ENCODE measurements around the gene SSPN. TPM values are rescaled to one million over a fixed set of nuclear protein-coding genes. Genes with fewer than 3 reads are reported as not detected.

The SSPN gene
- total RNA-seq, 1 donor from 2014 or later = 44.7 TPM

DNA sequence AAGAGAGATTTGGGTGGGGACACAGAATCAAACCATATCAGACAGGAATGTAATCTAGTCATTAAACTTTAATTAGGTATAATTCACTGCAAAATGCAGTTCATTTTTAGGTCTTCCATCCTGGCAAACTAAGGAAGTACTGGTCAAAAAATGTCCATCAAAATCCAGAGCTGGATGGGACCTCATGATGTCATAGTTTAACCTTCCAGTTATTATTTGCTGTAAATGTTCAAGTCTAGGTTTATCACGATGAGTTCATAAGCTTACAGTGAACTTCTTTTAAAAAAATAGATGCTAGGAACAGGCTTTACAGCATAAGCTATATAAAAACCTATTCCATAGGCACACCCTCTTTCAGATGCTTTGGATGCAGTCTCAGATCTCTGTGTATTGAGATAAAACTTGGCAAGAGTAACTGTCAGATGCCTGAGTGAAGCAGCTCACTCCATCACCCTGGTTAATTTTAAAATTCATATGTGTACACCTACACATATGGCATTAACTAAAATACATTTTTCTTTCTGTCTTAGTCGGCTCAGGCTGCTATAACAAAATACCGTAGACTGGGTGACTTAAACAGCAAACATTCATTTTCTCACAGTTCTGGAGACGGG is 7.9 kb downstream of the SSPN start:
- H3K4me3 ChIP-seq = no peak overlapping the region
- intact Hi-C loops (cut with DNase I) = no loop called here
- no peaks in the 10 kb centered on the region for H3K9me3 ChIP-seq
- no peaks in the 10 kb centered on the region for H3K27me3 ChIP-seq
- DNase-seq (ENCODE audit: extremely low spot score in 2 of 2) = no peak
- peaks cover 27% of the 10 kb centered on the region for H3K4me1 ChIP-seq
- H3K36me3 ChIP-seq = no peaks in the 10 kb centered on the region
- TF ChIP-seq POLR2A (IDR thresholded peaks at IDR 0.05) (no peak), POLR2AphosphoS5 (IDR thresholded peaks at IDR 0.05; ENCODE audit: insufficient read depth in 1 of 2, low read depth in 1 of 2) (no peak), CTCF (IDR thresholded peaks at IDR 0.05) (no peak)
- H3K27ac ChIP-seq = no peak overlapping the region

- DNase-seq (ENCODE audit: extremely low spot score in 2 of 2) = no peak
- TF ChIP-seq POLR2AphosphoS5 (IDR thresholded peaks at IDR 0.05; ENCODE audit: insufficient read depth in 1 of 2, low read depth in 1 of 2) (no peak), CTCF (IDR thresholded peaks at IDR 0.05) (no peak), POLR2A (IDR thresholded peaks at IDR 0.05) (no peak)
- Histone ChIP-seq H3K27me3 (no peaks in the 10 kb centered on the region), H3K4me3 (peak overlapping the region in 1 of 2 donors; percentile 15), H3K27ac (no peak overlapping the region), H3K9me3 (no peaks in the 10 kb centered on the region), H3K36me3 (no peaks in the 10 kb centered on the region), H3K4me1 (peaks cover 16% of the 10 kb centered on the region)
- intact Hi-C loops (cut with DNase I) = no loop called here
Measured at GRCh38 chr12:26204612-26205289, 9.4 kb downstream of the SSPN start.

DNA sequence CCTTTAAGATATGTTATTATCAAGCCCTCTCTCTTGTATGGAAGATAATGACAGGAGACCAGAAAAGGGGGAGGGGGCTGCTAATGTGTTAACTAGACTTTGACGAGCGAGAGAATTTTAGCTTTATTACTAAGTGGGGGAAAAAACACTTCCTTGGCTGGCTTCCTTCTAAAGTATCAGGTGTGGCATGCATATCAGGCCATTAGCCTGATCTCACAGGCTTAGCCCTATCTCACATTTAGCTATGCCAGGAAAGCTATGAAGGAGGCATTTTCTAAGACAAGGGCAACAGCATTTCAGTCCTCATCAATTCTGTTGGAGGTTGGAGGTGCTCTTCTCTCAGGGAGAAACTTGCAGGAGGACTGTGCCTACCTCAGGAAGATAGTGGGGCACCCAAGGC is 9.9 kb downstream of the SSPN start:
- Histone ChIP-seq H3K9me3 (no peaks in the 10 kb centered on the region), H3K27me3 (no peaks in the 10 kb centered on the region), H3K4me1 (peaks cover 16% of the 10 kb centered on the region), H3K27ac (no peak overlapping the region), H3K4me3 (no peak overlapping the region), H3K36me3 (no peaks in the 10 kb centered on the region)
- DNase-seq (ENCODE audit: extremely low spot score in 2 of 2) = no peak
- TF ChIP-seq CTCF (IDR thresholded peaks at IDR 0.05) (no peak), POLR2A (IDR thresholded peaks at IDR 0.05) (no peak), POLR2AphosphoS5 (IDR thresholded peaks at IDR 0.05; ENCODE audit: insufficient read depth in 1 of 2, low read depth in 1 of 2) (no peak)
- intact Hi-C loops (cut with DNase I) = no loop called here

- no peak for DNase-seq (ENCODE audit: extremely low spot score in 2 of 2)
- TF ChIP-seq CTCF (IDR thresholded peaks at IDR 0.05) (no peak), POLR2AphosphoS5 (IDR thresholded peaks at IDR 0.05; ENCODE audit: insufficient read depth in 1 of 2, low read depth in 1 of 2) (no peak), POLR2A (IDR thresholded peaks at IDR 0.05) (no peak)
- no peaks in the 10 kb centered on the region for H3K9me3 ChIP-seq
- no peaks in the 10 kb centered on the region for H3K36me3 ChIP-seq
- peaks cover 16% of the 10 kb centered on the region for H3K4me1 ChIP-seq
- intact Hi-C loops (cut with DNase I) = no loop called here
- H3K27ac ChIP-seq = no peak overlapping the region
- no peak overlapping the region for H3K4me3 ChIP-seq
- no peaks in the 10 kb centered on the region for H3K27me3 ChIP-seq
Measured at GRCh38 chr12:26205941-26206340, 10.6 kb downstream of the SSPN start.

- DNase-seq (ENCODE audit: extremely low spot score in 2 of 2) = no peak
- Histone ChIP-seq H3K27ac (no peak overlapping the region), H3K4me3 (no peak overlapping the region), H3K27me3 (no peaks in the 10 kb centered on the region), H3K36me3 (no peaks in the 10 kb centered on the region), H3K4me1 (no peaks in the 10 kb centered on the region), H3K9me3 (no peaks in the 10 kb centered on the region)
- TF ChIP-seq POLR2AphosphoS5 (IDR thresholded peaks at IDR 0.05; ENCODE audit: insufficient read depth in 1 of 2, low read depth in 1 of 2) (no peak), POLR2A (IDR thresholded peaks at IDR 0.05) (no peak), CTCF (IDR thresholded peaks at IDR 0.05) (no peak)
- intact Hi-C loops (cut with DNase I) = no loop called here
Measured at GRCh38 chr12:26211331-26211730, 16.0 kb downstream of the SSPN start.
